Sciatic nerve (tissue), 2 donors: ENCODE data around the gene NCKAP5. TPM values are rescaled to one million over a fixed set of nuclear protein-coding genes. Genes with fewer than 3 reads are reported as not detected.

Experiments
- ATAC-seq: fragments of 200-7000 bp; cut with Tn5 transposase; one replicate; pipeline ENCODE4 v1.9.1; 2020; ENCODE audit warnings: mild to moderate bottlenecking, moderate library complexity
- DNase-seq: peaks from one replicate; pipeline ENCODE4 v3.0.0-alpha.2; 2020; ENCODE audit warnings: low spot score
- intact Hi-C: fragments of 100-400 bp; cut with DNase I; formaldehyde crosslinking; loops from one replicate; pipeline ENCODE4 v1.14.2; 2022
- total RNA-seq: library from RNA; stranded (reverse); fragmentation: NEBNext Ultra II Directional; extraction: Animal tissue kit (Norgen Biotek cat#: 25700); gene quantifications from one replicate; pipeline ENCODE4 v1.2.1, GENCODE V29; 2021
- donor health status: DM: no; HTN: no; CAD: no.
- donor health status: DM: no; HTN: no; CAD: no.

NCKAP5 gene
- total RNA-seq, 1 donor from 2014 or later: 10.5 TPM

DNA sequence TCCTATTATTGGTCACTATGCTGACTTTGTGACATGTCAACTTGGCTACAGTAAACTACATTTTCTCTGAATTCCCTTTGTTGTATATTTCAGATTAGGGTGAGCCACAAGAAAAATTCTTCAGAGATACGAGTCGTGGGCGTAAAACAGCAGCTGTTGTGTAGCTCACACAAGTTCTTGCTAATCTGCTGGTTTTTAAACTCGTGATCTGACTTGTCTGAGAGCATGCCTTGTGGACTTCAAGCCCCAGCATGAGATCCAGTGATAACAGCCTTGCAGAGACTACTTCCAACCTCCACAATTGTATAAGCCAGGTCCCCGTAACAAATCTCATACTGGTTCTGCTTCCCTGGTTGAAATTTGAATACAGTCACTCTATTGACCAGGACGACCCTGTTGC, 638.5 kb downstream of the NCKAP5 start:
- no peak for ATAC-seq
- intact Hi-C loops: no loop called here
- DNase-seq: no peak

DNA sequence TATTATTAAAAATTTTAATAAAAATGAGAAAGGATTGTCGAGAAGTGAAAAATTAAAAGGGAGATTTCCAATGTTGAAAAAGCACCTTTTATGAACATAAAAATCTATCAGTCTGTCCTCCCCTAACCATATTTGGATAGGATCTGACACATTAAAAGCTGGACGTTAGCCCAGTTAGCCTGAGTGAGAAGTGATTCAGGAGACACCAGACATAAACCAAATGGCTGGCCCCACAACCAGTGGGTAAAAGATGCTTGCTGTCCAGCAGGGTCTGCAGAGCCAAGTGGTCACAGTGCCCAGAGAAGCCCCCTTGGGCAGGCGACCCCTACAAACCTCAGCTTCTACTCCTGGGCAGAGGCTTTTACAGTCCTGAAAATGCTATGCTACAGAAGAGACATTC, 644.5 kb downstream of the NCKAP5 start:
- no peak for ATAC-seq
- DNase-seq: no peak
- intact Hi-C loops: no loop called here

- ATAC-seq: no peak
- intact Hi-C loops: no loop called here
Measured at GRCh38 chr2:132915812-132916549, 652.3 kb downstream of the NCKAP5 start.

GRCh38 chr2:132911726-132912724, 656.2 kb downstream of the NCKAP5 start:
- intact Hi-C loops: no loop called here
- peak; percentile 42 for ATAC-seq
- DNase-seq: no peak

More at GRCh38 chr2:132915812-132916549, 652.3 kb downstream of the NCKAP5 start:
- no peak for DNase-seq

- ATAC-seq: no peak
Measured at GRCh38 chr2:132910432-132910831, 657.8 kb downstream of the NCKAP5 start.

DNA sequence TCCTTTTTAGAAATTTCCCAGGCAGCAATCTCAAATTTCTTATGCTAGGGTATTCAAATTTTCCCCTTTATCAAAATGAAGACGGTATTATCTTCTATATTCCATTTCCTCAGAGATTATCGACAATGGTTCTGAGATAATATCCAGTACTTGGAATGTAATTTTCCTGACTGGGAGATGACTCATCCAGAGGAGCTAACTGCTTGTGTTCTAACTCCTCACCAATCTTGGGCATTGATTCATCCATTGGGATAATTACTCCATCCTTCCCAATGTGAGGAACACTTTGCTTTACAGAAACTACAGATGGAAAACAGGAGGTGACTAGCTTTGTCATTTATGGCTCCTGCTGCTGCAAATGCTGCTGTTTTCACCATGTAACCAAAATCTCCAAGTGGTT, 658.8 kb downstream of the NCKAP5 start:
- DNase-seq: no peak
- ATAC-seq: no peak
- intact Hi-C loops: no loop called here

More at GRCh38 chr2:132910432-132910831, 657.8 kb downstream of the NCKAP5 start:
- no peak for DNase-seq
- intact Hi-C loops: no loop called here

DNA sequence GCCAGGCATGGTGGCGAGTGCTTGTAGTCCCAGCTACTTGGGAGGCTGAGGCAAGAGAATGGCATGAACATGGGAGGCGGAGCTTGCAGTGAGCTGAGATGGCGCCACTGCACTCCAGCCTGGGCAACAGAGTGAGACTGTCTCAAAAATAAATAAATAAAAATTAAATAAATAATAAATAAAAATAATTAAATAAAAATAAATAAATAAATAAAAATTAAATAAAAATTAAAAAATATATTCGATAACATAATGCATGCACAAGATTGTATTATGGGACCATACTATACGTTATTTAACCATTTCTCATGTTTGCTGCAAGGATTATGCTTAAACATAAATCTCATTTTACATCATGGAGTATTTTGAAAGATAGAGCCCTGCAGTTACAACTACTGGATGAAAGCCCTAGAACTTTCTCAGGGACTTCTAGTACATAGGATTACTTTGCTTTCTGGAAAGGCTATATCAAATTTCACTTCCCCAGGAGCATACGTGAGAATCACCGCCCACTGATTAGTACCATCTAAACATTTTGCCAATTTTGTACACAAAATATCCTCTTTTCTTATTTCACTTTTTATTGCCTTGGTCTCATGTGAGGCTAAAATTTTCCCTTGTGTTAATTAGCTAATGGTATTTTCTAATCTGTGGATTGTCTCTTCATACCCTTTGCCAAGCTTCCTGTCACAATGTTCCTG, 664.0 kb downstream of the NCKAP5 start:
- intact Hi-C loops: no loop called here
- DNase-seq (no peak), ATAC-seq (no peak)

GRCh38 chr2:132902626-132903025, 665.6 kb downstream of the NCKAP5 start:
- no peak for ATAC-seq
- intact Hi-C loops: no loop called here
- no peak for DNase-seq

GRCh38 chr2:132901661-132902060, 666.6 kb downstream of the NCKAP5 start:
- ATAC-seq: no peak
- intact Hi-C loops: no loop called here
- no peak for DNase-seq

- intact Hi-C loops: no loop called here
- ATAC-seq: no peak
- DNase-seq: no peak
Measured at GRCh38 chr2:132897111-132897510, 671.2 kb downstream of the NCKAP5 start.

DNA sequence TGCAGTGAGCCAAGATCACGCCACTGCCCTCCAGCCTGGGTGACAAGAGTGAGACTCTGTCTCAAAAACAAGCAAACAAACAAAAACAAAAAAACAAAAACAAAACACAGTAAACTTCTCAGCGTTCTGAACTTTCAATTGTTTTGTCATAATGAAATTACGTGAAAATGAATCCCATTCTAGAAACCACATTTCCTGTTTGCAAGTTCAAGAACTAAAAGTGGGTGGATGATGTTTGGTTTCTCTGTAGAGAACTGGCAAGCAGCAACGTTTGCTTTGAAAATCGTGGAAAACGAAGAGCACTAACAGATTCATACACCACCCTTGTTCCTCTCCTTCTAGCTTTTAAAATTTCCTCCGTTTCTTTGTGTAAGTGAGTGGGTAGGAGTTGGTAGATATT, 672.2 kb downstream of the NCKAP5 start:
- no peak for DNase-seq
- intact Hi-C loops: no loop called here

DNA sequence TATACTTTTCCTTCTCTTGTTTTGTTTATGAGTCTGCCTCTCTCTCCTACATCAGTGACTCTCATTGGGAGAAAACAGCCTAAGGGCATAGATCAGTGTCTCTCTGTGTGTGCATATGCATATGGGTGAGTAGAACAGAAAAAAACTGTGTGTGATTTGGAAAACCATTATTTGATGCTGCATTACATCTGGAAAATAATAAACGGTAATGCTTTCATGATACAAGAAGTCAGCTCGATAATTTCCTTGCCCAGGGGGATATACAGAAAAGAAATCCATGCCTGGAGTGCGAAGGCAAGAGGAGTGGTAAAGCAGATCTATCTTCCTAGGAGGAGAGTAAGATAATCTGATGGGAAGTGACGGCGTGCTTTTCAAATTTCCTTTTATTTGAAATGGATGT, 676.8 kb downstream of the NCKAP5 start:
- intact Hi-C loops: no loop called here
- DNase-seq (no peak), ATAC-seq (no peak)

More for the DNA sequence above, 672.2 kb downstream of the NCKAP5 start:
- ATAC-seq: no peak

GRCh38 chr2:132886574-132886973, 681.7 kb downstream of the NCKAP5 start:
- DNase-seq (no peak), ATAC-seq (no peak)
- intact Hi-C loops: no loop called here

DNA sequence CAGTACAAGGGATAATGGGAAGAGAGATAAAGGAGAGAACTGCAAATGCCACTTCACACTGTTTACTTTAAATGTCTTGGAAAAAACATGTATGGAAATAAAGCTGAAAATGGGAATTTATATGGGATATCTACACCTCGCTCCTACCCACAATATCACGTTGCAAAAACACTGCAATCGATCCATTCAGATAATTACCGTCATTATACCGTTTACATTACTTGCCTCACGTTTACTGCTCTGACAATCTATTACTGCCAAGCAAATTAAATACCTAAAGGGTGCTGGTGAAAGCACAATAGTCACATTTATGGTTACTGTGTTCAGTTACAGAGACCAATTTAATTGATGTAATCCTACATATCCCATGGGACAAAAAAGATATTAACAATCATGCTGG, 683.6 kb downstream of the NCKAP5 start:
- DNase-seq (no peak), ATAC-seq (no peak)
- intact Hi-C loops: no loop called here

GRCh38 chr2:132884292-132884691, 684.0 kb downstream of the NCKAP5 start:
- intact Hi-C loops: no loop called here
- ATAC-seq: no peak
- DNase-seq: no peak

DNA sequence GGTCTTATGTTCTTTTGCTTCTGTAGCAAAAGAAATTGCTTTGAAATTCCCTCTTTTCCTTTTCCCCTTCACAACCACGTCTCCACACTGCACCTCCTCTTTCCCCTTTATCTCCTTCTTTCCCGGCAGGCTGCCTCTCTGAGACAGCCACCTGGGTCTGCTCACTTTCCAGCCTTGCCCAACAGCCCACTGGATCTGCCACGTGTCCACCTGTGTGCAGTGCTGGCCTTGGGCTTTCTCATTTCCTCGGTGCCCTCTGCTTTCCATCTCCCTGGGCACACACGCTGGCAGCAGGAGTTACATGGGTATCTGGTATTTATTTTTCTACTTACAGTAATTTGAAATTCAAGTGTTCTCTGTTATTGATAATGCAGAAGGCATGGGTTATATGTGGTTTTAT, 684.8 kb downstream of the NCKAP5 start:
- DNase-seq (no peak), ATAC-seq (no peak)
- intact Hi-C loops: no loop called here

GRCh38 chr2:132881546-132881945, 686.7 kb downstream of the NCKAP5 start:
- intact Hi-C loops: no loop called here
- ATAC-seq (no peak), DNase-seq (no peak)

DNA sequence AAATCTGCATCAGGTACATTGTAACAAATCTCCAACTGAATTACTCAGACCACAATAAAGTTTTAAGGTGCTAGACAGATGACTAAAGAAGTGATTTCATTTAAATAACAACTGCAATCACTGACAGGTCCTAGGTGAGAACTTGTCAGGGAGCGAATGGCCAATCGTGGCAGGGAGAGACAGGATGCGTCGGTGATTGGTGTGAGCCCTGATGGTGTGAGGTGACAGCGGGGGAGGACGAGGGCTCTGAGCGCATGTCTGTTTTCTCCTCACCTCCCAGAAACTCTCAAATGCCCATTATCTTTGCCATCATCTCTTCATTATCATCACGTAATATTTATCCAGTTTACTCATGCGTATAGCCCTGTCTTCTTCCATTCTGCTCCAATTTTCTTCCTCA, 690.3 kb downstream of the NCKAP5 start:
- intact Hi-C loops: no loop called here
- ATAC-seq (no peak), DNase-seq (no peak)

DNA sequence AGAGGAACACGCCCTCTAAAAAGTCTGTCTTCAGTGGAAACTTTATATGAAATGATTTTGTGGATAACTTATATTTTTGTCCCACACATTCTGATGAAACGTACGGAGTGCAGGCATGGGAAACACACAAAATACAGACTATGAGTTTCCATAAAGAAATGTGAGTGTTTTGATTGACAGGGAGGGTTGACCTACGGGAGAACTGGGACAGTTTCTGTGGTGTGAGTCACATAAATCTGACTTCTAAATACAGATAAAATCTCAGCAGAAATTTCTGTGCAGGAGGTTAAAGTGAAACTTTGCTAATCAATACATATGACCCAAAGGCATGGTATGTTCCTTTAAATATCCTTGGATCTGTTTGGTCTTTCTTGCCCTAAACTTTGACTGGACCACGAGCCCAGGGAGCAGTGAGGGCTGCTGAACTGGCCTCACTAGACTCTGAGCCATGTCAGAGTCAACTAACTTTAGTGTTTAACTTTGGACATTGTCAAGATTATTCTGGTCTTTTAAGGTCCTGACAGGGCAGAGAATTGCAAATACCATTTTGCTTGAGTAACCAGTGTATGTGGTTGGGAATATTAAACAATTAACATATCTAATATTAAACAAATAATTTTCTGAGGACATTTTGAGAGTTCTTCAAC, 691.4 kb downstream of the NCKAP5 start:
- no peak for DNase-seq
- intact Hi-C loops: no loop called here
- no peak for ATAC-seq
